ENCODE data around the gene RBMS2.
A peak's percentile ranks its signal among the peaks of the same experiment; 100 is the strongest.

RBMS2 gene

GRCh38 chr12:56636675-56637540 is 115.3 kb downstream of the RBMS2 start (continued):
- TF ChIP-seq ZNF148 (tag by site-specific recombination; IDR thresholded peaks at IDR 0.05; ENCODE audit: borderline replicate concordance) (no peak), INSM2 (tag by site-specific recombination; IDR thresholded peaks at IDR 0.05) (0 out of 2 replicates have a peak, but pooled peaks have one; percentile 17), ZNF404 (tag by site-specific recombination; IDR thresholded peaks at IDR 0.05) (no peak), ZNF677 (tag by site-specific recombination; IDR thresholded peaks at IDR 0.05) (no peak), ZNF624 (tag by site-specific recombination; IDR thresholded peaks at IDR 0.05) (no peak), ZNF600 (tag by site-specific recombination; IDR thresholded peaks at IDR 0.05) (no peak), AEBP2 (tag by site-specific recombination; IDR thresholded peaks at IDR 0.05; ENCODE audit: borderline replicate concordance) (no peak), KLF9 (tag by site-specific recombination; IDR thresholded peaks at IDR 0.05; ENCODE audit: low read depth) (no peak; the same call in 1 of the 2 replicates), ZNF488 (tag by site-specific recombination; IDR thresholded peaks at IDR 0.05) (no peak), TCF7L2 (IDR thresholded peaks at IDR 0.05; ENCODE audit: borderline replicate concordance, low read depth, low read length) (no peak), PRDM4 (tag by site-specific recombination; IDR thresholded peaks at IDR 0.05) (no peak), ATF2 (tag by site-specific recombination; IDR thresholded peaks at IDR 0.05; ENCODE audit: low read depth) (peak; percentile 41), WT1 (tag by site-specific recombination; IDR thresholded peaks at IDR 0.05) (peak; percentile 61), FEZF1 (tag by site-specific recombination; IDR thresholded peaks at IDR 0.05) (peak; percentile 19; the same call in 1 of the 2 replicates), ZNF768 (tag by site-specific recombination; IDR thresholded peaks at IDR 0.05) (no peak), ZNF843 (tag by site-specific recombination; IDR thresholded peaks at IDR 0.05) (0 out of 2 replicates have a peak, but pooled peaks have one; percentile 42), ZIC2 (tag by site-specific recombination; IDR thresholded peaks at IDR 0.05) (peak; percentile 76), SP2 (tag by site-specific recombination; IDR thresholded peaks at IDR 0.05) (peak; percentile 84), SP3 (tag by site-specific recombination; IDR thresholded peaks at IDR 0.05) (peak; percentile 92), ZSCAN5A (tag by site-specific recombination; IDR thresholded peaks at IDR 0.05) (no peak), ZEB2 (tag by site-specific recombination; IDR thresholded peaks at IDR 0.05) (peak; percentile 82), KLF8 (tag by site-specific recombination; IDR thresholded peaks at IDR 0.05) (peak; percentile 22), ZNF114 (tag by site-specific recombination; IDR thresholded peaks at IDR 0.05) (no peak), HOXC10 (CRISPR knock-in tag; IDR thresholded peaks at IDR 0.05) (no peak), SP7 (tag by site-specific recombination; IDR thresholded peaks at IDR 0.05) (peak; percentile 76; the same call in 1 of the 2 replicates), ZNF529 (tag by site-specific recombination; IDR thresholded peaks at IDR 0.05; ENCODE audit: insufficient replicate concordance) (no peak), ZNF146 (tag by site-specific recombination; IDR thresholded peaks at IDR 0.05) (0 out of 2 replicates have a peak, but pooled peaks have one; percentile 2), ZNF223 (tag by site-specific recombination; IDR thresholded peaks at IDR 0.05) (no peak)

Data from HEK293 (cell line).